Neural cell (in vitro differentiated cells): ENCODE results near the gene ARL15.

ENCODE experiments used
- EP300 ChIP-seq: fragments of 450-650 bp; conservative IDR thresholded peaks from 2 replicates; pipeline ENCODE4 v1.6.1; 2014; ENCODE audit warnings: antibody characterized with exemption, mild to moderate bottlenecking, moderate library complexity; ENCODE audit not compliant: poor library complexity, severe bottlenecking
- EZH2 ChIP-seq: fragments of 200-600, 300-800 bp; shearing (Covaris generic), sonication (generic); IDR thresholded peaks from 2 replicates; pipeline ENCODE4 v1.6.1; 2014; ENCODE audit warnings: antibody characterized with exemption, low read length, borderline replicate concordance, mild to moderate bottlenecking; ENCODE audit not compliant: insufficient read depth, poor library complexity, severe bottlenecking
- POLR2AphosphoS5 ChIP-seq: IDR thresholded peaks from 2 replicates; pipeline ENCODE4 v1.6.1; 2012
- RAD21 ChIP-seq: fragments of 450-650 bp; conservative IDR thresholded peaks from 2 replicates; pipeline ENCODE4 v1.6.1; 2014; ENCODE audit warnings: antibody characterized with exemption, mild to moderate bottlenecking, moderate library complexity
- REST ChIP-seq: IDR thresholded peaks from 2 replicates; pipeline ENCODE4 v1.6.1; 2012; ENCODE audit warnings: borderline replicate concordance
- SMC3 ChIP-seq: fragments of 450-650 bp; conservative IDR thresholded peaks from 2 replicates; pipeline ENCODE4 v1.6.1; 2014; ENCODE audit warnings: antibody characterized with exemption, mild to moderate bottlenecking, moderate library complexity; ENCODE audit not compliant: poor library complexity
- TF ChIP-seq, protein P1 (sequence below): fragments of 450-650 bp; IDR thresholded peaks from 2 replicates; pipeline ENCODE4 v1.5.1; 2014; ENCODE audit warnings: antibody characterized with exemption, mild to moderate bottlenecking, moderate library complexity; ENCODE audit not compliant: poor library complexity, severe bottlenecking

GRCh38 chr5:54272746-54273145 is 37.6 kb downstream of the ARL15 start:
- TF ChIP-seq, protein P1, sequence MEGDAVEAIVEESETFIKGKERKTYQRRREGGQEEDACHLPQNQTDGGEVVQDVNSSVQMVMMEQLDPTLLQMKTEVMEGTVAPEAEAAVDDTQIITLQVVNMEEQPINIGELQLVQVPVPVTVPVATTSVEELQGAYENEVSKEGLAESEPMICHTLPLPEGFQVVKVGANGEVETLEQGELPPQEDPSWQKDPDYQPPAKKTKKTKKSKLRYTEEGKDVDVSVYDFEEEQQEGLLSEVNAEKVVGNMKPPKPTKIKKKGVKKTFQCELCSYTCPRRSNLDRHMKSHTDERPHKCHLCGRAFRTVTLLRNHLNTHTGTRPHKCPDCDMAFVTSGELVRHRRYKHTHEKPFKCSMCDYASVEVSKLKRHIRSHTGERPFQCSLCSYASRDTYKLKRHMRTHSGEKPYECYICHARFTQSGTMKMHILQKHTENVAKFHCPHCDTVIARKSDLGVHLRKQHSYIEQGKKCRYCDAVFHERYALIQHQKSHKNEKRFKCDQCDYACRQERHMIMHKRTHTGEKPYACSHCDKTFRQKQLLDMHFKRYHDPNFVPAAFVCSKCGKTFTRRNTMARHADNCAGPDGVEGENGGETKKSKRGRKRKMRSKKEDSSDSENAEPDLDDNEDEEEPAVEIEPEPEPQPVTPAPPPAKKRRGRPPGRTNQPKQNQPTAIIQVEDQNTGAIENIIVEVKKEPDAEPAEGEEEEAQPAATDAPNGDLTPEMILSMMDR: no peak
- TF ChIP-seq POLR2AphosphoS5 (no peak), REST (no peak), EZH2 (no peak), SMC3 (no peak), EP300 (no peak), RAD21 (no peak)
